C4-2B (cell line): ENCODE data around the gene CCDC92.

Experiments
- CTCF ChIP-seq: fragments of 450-650 bp; conservative IDR thresholded peaks from 2 replicates; pipeline ENCODE4 v1.5.1; 2017; ENCODE audit warnings: mild to moderate bottlenecking
- ZFX ChIP-seq: fragments of 450-650 bp; IDR thresholded peaks from 2 replicates; pipeline ENCODE4 v1.6.1; 2017

GRCh38 chr12:123902821-123903220, 69.8 kb downstream of the CCDC92 start:
- TF ChIP-seq CTCF (no peak), ZFX (no peak)
